PC-3 (cell line): ENCODE results near the gene ZBTB48.

Source experiments
- EZH2 ChIP-seq: fragments of 300-600 bp; sonication (generic); IDR thresholded peaks from one replicate; pipeline ENCODE4 v1.6.1; 2017; ENCODE audit warnings: antibody characterized with exemption, mild to moderate bottlenecking, low read length; ENCODE audit not compliant: unreplicated experiment
- TF ChIP-seq, protein P1 (sequence below): fragments of 300-600 bp; sonication (generic); conservative IDR thresholded peaks from 2 replicates; pipeline ENCODE4 v1.5.1; 2017; ENCODE audit warnings: antibody characterized with exemption, low read depth, mild to moderate bottlenecking, low read length

DNA sequence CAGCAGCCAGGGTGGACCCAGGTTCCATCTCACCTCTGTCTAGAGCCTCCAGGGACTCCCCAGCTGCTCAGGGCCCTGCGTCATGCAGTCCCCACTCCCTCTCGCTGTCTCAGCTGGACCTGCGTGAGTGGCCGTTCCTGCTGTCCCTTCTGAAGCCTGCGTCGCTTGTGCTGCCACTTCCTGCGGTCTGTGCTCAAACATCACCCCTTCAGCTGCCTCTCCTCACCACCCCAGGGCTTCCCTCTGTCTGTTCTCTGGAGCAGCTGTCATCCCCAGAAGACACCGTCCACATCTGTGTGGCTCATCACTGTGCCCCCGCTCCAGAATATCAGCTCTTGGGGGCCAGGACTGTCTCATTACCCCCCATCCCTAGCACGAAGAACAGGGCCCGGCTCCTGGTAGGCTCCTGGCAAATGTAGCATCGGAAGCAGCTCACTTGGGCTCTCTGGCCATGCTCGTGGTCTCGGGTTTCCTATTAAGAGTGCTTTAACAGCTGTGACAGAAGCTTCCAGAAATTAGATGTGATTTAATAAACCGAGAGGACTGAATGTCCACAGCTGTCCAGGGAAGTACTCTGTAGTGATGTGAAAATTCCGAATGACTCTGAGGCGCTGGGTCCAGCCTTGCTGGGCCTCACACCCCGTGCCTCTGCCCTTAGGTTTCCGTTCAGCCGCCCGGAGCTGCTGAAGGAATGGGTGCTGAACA is 48.2 kb downstream of the ZBTB48 start:
- TF ChIP-seq, protein P1, sequence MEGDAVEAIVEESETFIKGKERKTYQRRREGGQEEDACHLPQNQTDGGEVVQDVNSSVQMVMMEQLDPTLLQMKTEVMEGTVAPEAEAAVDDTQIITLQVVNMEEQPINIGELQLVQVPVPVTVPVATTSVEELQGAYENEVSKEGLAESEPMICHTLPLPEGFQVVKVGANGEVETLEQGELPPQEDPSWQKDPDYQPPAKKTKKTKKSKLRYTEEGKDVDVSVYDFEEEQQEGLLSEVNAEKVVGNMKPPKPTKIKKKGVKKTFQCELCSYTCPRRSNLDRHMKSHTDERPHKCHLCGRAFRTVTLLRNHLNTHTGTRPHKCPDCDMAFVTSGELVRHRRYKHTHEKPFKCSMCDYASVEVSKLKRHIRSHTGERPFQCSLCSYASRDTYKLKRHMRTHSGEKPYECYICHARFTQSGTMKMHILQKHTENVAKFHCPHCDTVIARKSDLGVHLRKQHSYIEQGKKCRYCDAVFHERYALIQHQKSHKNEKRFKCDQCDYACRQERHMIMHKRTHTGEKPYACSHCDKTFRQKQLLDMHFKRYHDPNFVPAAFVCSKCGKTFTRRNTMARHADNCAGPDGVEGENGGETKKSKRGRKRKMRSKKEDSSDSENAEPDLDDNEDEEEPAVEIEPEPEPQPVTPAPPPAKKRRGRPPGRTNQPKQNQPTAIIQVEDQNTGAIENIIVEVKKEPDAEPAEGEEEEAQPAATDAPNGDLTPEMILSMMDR: no peak
- TF ChIP-seq EZH2: no peak
